Testis (tissue), 2 donors: Measurements from ENCODE around the gene PHEX.

Source experiments
- POLR2A ChIP-seq: fragments of 450-650 bp; IDR thresholded peaks from one replicate; pipeline ENCODE4 v1.6.1; 2017; ENCODE audit warnings: antibody characterized with exemption, mild to moderate bottlenecking, moderate library complexity
- TF ChIP-seq, protein P1 (sequence below), 3 experiments: fragments of 450-650 bp in 2 of 3; fragments of 200-600 bp in 1 of 3; sonication (generic) in 1 of 3; IDR thresholded peaks; one replicate each; pipeline ENCODE4 v1.5.1; 2016 to 2019; ENCODE audit warnings: antibody characterized with exemption in 3 of 3, mild to moderate bottlenecking in 2 of 3, moderate library complexity in 1 of 3

DNA sequence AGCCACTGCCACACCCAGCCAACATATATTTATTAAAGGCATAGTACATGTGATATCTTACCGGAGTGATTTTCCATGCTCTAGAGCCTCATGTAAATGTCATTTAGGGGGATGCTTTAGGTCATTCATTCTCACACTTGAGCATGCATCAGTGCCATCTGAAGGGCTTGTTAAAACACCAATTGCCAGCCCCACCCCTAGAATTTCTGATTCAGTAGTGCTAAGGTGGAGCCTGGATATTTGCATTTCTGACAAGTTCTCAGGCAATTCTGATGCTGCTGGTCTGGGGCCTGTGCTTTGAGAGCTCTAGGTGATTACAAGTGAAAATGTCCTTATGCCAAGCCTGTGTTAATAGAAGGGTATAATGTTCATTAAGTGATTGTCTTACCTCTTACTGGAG, 107.7 kb downstream of the PHEX start:
- TF ChIP-seq, protein P1, sequence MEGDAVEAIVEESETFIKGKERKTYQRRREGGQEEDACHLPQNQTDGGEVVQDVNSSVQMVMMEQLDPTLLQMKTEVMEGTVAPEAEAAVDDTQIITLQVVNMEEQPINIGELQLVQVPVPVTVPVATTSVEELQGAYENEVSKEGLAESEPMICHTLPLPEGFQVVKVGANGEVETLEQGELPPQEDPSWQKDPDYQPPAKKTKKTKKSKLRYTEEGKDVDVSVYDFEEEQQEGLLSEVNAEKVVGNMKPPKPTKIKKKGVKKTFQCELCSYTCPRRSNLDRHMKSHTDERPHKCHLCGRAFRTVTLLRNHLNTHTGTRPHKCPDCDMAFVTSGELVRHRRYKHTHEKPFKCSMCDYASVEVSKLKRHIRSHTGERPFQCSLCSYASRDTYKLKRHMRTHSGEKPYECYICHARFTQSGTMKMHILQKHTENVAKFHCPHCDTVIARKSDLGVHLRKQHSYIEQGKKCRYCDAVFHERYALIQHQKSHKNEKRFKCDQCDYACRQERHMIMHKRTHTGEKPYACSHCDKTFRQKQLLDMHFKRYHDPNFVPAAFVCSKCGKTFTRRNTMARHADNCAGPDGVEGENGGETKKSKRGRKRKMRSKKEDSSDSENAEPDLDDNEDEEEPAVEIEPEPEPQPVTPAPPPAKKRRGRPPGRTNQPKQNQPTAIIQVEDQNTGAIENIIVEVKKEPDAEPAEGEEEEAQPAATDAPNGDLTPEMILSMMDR (IDR thresholded peaks at IDR 0.05): no peak
- no peak for TF ChIP-seq POLR2A
